Stimulated activated CD8-positive, alpha-beta memory T cell treated with anti-CD3 and anti-CD28 coated beads, Interleukin-4, amount 100 ng/mL, for 48 hours (primary cell): ENCODE measurements around the gene TTBK2.

Experiments used
- DNase-seq: peaks from one replicate; pipeline ENCODE4 v3.0.0-alpha.2; 2020

The TTBK2 gene

DNA sequence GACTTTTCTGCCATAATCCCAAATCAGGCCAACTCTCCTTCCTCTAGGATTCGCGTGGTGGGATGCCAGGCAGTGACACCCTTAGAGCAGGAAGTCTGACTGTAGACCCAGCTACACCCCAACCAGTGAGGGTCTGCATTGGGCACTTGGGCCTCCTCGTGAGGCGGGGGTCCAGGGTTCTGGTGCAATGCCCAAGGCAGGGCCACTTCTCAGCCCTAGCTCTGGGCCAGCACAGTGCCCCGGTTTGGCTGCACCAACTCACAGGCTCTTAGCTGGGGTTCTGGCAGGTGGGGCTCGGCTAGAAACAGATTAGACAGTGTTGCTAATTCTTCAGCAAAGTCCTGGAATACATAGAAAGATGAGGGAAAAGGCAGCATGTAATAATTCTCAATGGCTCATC is 196.3 kb downstream of the TTBK2 start:
- no peak for DNase-seq

- no peak for DNase-seq
These were observed 197.5 kb downstream of the TTBK2 start for GRCh38 chr15:42723068-42723467.

DNA sequence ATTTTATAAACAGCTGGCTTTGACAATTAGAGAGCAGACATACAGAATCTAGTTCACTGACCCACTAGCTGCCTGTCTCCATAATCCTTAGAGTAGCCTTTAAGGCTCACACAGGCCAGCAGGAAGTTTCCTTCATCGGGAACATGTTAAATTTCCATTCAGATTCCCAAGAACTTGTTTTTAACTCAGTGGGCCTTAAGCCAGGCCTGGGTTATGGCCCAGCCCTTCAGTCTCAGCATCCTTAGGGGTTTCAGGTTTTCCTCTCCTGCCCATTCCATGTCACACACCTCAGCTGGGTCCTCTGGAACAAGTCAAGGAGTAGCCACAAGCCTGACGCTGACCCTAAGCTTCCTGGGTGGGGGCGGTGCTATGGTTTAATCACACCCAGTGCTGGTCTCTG is 198.7 kb downstream of the TTBK2 start:
- DNase-seq, result no peak

DNA sequence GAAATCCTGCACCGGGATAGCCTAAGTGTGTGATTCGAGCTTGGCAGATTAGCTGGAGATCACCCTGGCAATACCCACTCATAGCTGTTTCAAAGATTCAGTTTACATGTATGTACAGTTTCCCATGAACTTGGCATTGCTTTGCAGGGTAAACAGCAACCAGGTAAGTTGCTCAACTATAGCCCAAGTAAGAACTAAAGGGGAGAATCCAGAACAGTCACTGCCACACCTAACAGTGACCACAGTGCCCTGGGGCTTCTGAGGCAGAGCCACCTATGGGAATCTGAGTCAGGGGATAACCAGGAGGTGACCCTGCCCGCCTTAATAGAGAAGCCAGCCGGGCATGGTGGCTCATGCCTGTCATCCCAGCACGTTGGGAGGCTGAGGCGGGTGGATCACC is 199.6 kb downstream of the TTBK2 start:
- DNase-seq, result no peak

DNA sequence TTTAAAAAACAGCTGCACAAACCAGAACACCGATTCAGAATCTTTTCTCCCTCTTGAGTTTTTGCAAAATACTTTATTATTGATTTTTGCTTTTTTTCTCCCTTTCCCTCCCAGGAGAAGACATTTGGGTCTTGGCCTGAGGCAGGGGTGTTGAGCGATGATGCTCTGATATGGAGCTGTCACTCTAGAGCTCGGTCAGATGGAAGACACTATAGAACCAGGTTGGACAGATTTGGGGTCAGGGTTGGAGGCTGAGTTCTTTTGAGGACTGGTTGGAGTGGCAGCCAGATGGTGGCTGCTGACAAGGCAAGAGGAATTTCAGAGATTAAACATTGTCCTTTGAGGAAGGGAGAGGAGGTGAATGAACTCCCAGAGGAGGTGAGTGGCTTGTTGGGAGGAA is 200.5 kb downstream of the TTBK2 start:
- no peak for DNase-seq

GRCh38 chr15:42719043-42719442 is 201.5 kb downstream of the TTBK2 start:
- no peak for DNase-seq

- no peak for DNase-seq
These were observed 204.0 kb downstream of the TTBK2 start for GRCh38 chr15:42716626-42717025.

DNA sequence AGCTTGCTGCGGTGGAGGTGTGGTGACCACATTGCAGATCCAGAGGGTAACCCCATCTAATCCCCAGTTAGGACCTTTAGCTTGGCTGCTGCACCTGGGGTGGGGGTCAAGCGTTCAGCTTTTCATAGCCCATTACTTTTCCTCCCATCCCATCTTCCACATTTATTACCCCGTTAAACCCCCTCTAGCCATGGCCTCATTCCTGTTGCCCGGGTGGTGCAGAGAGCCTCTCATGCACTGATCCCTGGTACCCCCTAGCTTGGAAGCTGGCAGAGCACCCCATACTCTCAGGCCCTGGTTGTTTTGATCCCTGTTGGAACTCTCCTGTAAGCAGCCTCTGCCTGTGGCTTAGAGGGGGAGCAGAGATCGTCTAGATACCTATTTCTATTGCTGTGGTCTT is 204.5 kb downstream of the TTBK2 start:
- DNase-seq, result no peak

DNA sequence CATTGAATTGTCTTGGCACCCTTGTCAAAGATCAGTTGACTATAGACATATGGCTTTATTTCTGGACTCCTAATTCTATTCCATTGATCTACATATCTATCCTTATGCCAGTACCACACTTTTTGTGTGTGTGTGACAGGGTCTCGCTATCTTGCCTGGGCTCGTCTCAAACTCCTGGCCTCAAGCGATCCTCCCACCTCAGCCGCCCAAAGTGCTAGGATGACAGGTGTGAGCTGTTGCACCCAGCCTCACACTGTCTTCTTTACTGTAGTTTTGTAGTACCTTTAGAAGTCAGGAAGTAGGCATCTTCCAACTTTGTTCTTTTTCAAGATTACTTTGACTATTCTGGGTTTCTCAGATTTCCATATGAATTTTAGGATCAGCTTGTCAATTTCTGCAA is 208.0 kb downstream of the TTBK2 start:
- DNase-seq, result peak; percentile 12

DNA sequence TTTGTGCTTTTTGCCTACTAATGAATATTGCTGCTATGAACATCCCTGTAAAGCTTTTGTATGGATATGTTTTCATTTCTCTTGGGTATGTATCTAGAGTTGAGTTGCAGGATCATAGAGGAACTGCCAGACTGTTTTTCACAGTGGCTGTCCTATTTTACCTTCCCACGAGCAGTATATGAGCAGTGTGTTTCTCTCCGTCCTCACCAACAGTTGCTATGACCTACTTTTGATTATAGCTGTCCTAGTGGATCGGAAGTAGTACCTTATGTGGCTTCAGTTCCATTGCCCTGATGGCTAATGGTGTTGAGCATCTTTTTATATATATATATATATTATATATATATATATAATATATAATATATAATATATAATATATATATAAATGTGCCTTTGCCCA is 208.8 kb downstream of the TTBK2 start:
- no peak for DNase-seq

DNA sequence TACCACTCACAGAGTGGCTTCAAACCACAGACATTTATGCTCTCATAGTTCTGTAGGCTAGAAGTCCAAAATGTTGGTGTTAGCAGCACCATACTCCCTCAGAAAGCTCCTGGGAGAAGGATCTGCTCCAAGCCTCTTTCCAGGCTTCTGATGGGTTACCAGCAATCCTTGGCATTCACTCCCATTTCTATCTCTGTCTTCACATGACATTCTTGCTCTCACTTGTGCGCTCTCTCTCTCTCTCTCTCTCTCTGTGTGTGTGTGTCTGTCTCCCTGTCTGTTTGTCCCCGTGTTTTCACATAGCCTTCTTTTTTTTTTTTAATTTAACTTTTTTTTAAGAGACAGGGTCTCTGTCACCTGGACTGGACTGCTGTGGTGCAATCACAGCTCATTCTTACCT is 209.9 kb downstream of the TTBK2 start:
- DNase-seq, result no peak

DNA sequence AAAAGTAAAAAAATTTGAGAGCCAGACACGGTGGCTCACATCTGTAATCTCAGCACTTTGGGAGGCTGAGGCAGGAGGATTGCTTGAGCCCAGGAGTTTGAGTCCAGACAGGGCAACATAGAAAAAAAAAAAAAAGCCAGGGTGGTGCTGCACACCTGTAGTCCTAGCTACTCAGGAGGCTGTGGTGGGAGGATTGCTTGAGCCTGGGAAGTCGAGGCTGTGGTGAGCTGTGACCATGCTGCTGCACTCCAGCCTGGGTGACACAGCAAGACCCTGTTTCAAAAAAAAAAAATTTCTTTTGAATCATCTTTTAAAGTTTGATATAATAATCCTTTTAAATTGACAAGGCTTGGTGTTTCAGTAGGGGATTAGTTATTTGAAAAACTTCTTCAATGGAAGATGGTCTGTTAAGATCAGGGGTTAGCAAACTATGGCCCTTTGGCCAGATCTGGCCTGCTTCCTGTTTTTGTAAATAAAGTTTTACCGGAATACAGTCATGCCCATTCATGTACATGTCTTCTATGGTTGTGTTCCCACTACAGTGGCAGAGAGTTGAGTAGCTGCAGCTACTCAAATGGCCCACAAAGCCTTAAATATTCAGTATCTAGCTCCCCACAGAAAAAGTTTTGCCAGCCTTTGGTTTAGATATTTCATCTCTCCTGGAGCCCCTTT is 212.6 kb downstream of the TTBK2 start:
- no peak for DNase-seq

DNA sequence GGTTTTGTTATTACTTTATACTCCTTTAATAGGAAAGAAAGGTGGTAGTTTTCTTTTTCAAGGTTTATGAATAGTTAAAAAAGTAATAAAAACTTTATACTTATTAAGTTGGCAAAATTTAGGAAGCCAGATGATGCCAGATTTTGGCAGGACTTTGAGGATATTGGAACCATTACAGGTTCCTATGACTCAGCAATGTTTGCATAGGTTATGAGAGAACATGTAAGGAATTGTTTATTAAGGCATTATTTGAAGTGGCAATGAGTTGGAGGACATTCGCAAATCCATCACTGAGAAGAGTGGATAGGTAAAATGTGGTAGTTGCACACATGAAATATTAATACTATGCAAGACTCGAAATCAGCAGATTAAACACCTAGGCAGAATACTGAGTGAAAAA is 213.5 kb downstream of the TTBK2 start:
- no peak for DNase-seq

GRCh38 chr15:42705336-42705735 is 215.2 kb downstream of the TTBK2 start:
- no peak for DNase-seq

GRCh38 chr15:42704492-42704926 is 216.1 kb downstream of the TTBK2 start:
- peak; percentile 70 for DNase-seq

DNA sequence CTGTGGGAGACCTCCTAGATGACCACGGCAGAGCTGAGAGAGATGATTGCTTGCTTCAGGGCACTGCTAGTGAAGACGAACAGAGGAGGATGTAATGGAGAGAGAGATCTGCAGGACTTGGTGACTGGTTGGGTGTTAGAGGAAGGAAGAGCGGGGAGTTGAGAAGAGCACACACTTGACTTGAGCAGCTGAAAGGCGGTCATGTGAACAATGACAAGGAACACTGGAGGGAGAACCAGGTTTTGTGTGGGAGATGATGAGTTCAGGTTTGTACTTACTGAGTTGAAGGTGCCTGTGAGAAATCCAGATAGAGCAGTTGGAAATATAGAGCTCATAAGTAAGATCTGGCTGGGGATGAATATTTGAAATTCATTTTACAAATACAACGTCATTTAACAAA is 224.0 kb downstream of the TTBK2 start:
- no peak for DNase-seq

DNA sequence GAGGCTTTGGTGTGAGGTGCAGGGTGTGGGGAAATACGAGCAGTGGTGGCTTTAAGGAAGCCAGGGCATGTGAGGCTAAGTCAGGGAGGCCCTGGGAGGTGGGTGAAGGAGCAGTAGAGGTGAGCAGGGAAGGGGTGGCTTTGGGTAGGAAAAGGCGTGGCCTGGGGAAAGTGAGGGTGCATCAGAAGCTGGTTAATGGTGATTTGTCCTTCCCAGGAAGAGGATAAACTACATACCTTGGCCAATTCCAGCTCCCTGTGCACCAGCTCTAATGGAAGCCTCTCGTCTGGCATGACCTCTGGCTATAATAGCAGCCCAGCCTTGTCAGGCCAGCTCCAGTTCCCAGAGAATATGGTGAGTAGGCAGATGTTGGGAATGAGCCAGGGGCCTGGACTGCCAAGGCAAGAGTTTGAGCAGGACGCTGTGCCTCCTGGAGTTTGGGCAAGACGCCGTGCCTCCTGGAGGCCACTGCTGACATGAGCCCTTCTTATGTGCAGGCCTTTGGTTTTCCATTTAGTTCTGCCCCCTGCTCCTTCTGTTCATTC is 225.0 kb downstream of the TTBK2 start:
- DNase-seq, result no peak

GRCh38 chr15:42694398-42694797 is 226.2 kb downstream of the TTBK2 start:
- no peak for DNase-seq

DNA sequence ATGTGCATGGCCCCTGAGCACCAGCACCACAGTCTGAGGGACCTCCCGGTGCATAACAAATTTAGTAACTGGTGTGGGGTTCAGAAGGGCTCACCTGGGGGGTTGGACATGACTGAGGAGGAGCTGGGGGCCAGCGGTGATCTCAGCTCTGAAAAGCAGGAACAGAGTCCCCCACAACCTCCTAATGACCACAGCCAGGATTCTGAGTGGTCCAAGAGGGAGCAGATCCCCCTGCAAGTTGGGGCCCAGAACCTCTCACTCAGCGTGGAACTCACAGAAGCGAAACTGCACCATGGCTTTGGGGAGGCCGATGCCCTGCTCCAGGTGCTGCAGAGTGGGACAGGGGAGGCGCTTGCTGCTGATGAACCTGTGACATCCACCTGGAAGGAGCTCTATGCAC is 226.6 kb downstream of the TTBK2 start:
- DNase-seq, result no peak

DNA sequence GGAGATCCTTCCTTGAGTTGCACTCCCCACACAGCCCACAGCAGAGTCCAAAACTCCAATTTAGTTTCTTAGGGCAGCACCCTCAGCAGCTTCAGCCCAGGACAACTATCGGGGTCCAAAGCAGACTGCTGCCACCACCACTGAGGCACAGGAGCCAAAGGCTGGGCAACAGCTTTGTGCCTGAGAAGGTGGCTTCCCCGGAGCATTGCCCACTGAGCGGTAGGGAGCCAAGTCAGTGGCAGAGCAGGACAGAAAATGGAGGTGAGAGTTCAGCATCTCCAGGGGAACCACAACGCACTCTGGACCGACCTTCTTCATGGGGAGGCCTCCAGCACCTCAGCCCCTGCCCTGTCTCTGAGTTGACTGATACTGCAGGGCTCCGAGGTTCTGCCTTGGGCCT is 227.1 kb downstream of the TTBK2 start:
- no peak for DNase-seq

GRCh38 chr15:42692997-42693396 is 227.6 kb downstream of the TTBK2 start:
- DNase-seq, result no peak

- DNase-seq, result no peak
These were observed 228.0 kb downstream of the TTBK2 start for GRCh38 chr15:42692536-42692935.

DNA sequence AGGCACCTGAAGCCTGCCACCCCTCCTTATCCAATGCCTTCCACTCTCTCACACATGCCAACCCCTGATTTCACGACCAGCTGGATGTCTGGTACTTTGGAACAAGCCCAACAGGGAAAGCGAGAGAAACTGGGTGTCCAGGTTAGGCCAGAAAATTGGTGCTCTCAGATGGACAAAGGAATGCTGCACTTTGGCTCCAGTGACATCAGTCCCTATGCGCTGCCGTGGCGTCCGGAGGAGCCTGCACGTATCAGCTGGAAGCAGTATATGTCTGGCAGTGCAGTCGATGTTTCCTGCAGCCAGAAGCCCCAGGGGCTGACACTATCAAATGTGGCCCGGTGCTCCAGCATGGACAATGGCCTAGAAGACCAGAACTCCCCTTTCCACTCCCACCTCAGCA is 228.8 kb downstream of the TTBK2 start:
- DNase-seq, result no peak

GRCh38 chr15:42691308-42691707 is 229.3 kb downstream of the TTBK2 start:
- peak; percentile 52 for DNase-seq
